AG09309 (cell line): ENCODE data around the gene MAP9.

Experiments
- DNase-seq: peaks from one replicate; pipeline ENCODE4 v3.0.0-alpha.2; 2010; ENCODE audit warnings: low read depth
- H3K4me3 ChIP-seq: 2 replicates; pipeline ENCODE4 v1.5.1; 2011; ENCODE audit warnings: mild to moderate bottlenecking, low read depth, low read length, moderate library complexity; ENCODE audit not compliant: control insufficient read depth
- CTCF ChIP-seq: IDR thresholded peaks from 2 replicates; pipeline ENCODE4 v1.5.1; 2011; ENCODE audit warnings: mild to moderate bottlenecking, low read depth, low read length, inconsistent platforms; ENCODE audit not compliant: insufficient read depth, control insufficient read depth; ENCODE audit errors: missing control alignments

MAP9 gene

GRCh38 chr4:155371432-155372043, 5.2 kb downstream of the MAP9 start:
- peak; percentile 30 for TF ChIP-seq CTCF
- H3K4me3 ChIP-seq = no peak overlapping the region
- DNase-seq = no peak

GRCh38 chr4:155367608-155368007, 9.2 kb downstream of the MAP9 start:
- no peak overlapping the region for H3K4me3 ChIP-seq
- no peak for TF ChIP-seq CTCF

GRCh38 chr4:155353923-155354540, 22.7 kb downstream of the MAP9 start:
- TF ChIP-seq CTCF = peak; percentile 76
- H3K4me3 ChIP-seq = no peak overlapping the region
- DNase-seq = peak; percentile 13

More at GRCh38 chr4:155367608-155368007, 9.2 kb downstream of the MAP9 start:
- no peak for DNase-seq

- no peak for TF ChIP-seq CTCF
- H3K4me3 ChIP-seq = no peak overlapping the region
- no peak for DNase-seq
These were observed 34.6 kb downstream of the MAP9 start for GRCh38 chr4:155342142-155342541.

GRCh38 chr4:155339999-155340398, 36.8 kb downstream of the MAP9 start:
- no peak overlapping the region for H3K4me3 ChIP-seq
- no peak for TF ChIP-seq CTCF
- no peak for DNase-seq

- DNase-seq = no peak
- TF ChIP-seq CTCF = no peak
- no peak overlapping the region for H3K4me3 ChIP-seq
These were observed 37.2 kb downstream of the MAP9 start for GRCh38 chr4:155339588-155339987.

GRCh38 chr4:155338196-155338595, 38.6 kb downstream of the MAP9 start:
- TF ChIP-seq CTCF = no peak
- H3K4me3 ChIP-seq = no peak overlapping the region
- no peak for DNase-seq
